Keratinocyte (primary cell): ENCODE measurements around the gene RAP1GAP2. TPM values are rescaled to one million over a fixed set of nuclear protein-coding genes. Genes with fewer than 3 reads are reported as not detected.

Experiments used
- DNase-seq: peaks from one replicate; pipeline ENCODE4 v3.0.0-alpha.2; 2011; ENCODE audit warnings: low read depth, missing footprints, low spot score
- FAIRE-seq: peaks from 2 replicates; lab custom pipeline; 2011; peaks lifted over from hg19 to GRCh38; lab: Jason Lieb, UNC
- H2AFZ ChIP-seq: 2 replicates; pipeline ENCODE4 v1.6.0; 2012; ENCODE audit warnings: low read length, control low read depth, inconsistent platforms; ENCODE audit not compliant: control insufficient read depth
- H3K27ac ChIP-seq: 2 replicates; pipeline ENCODE4 v1.5.1; 2011; ENCODE audit warnings: low read length; ENCODE audit not compliant: control insufficient read depth, insufficient read depth
- H3K27me3 ChIP-seq: 3 replicates; pipeline ENCODE4 v1.6.0; 2011; ENCODE audit warnings: low read length; ENCODE audit not compliant: control insufficient read depth, insufficient read depth; ENCODE audit errors: extremely low read depth
- H3K36me3 ChIP-seq, 2 experiments: 2 replicates in 1 of 2; 3 replicates in 1 of 2; pipeline ENCODE4 v1.5.1; 2011; ENCODE audit warnings: low read length in 2 of 2, mild to moderate bottlenecking in 1 of 2; ENCODE audit not compliant: control insufficient read depth in 2 of 2, insufficient read depth in 2 of 2; ENCODE audit errors: extremely low read depth in 1 of 2
- H3K4me1 ChIP-seq: 3 replicates; pipeline ENCODE4 v1.5.1; 2011; ENCODE audit warnings: low read length; ENCODE audit not compliant: control insufficient read depth, insufficient read depth; ENCODE audit errors: extremely low read depth
- H3K4me2 ChIP-seq: 3 replicates; pipeline ENCODE4 v1.6.0; 2011; ENCODE audit warnings: low read depth, low read length; ENCODE audit not compliant: control insufficient read depth, insufficient read depth; ENCODE audit errors: extremely low read depth
- H3K4me3 ChIP-seq, 3 experiments: fragments of 200-600 bp in 1 of 3; sonication (generic) in 1 of 3; 2 replicates in 2 of 3; 3 replicates in 1 of 3; pipeline ENCODE4 v1.5.1; 2011 to 2016; ENCODE audit warnings: low read length in 3 of 3, mild to moderate bottlenecking in 3 of 3, control low read depth in 2 of 3, inconsistent platforms in 1 of 3, low read depth in 1 of 3, mixed read lengths in 1 of 3, mixed run types in 1 of 3, moderate library complexity in 1 of 3; ENCODE audit not compliant: control insufficient read depth in 2 of 3, insufficient read depth in 2 of 3; ENCODE audit errors: extremely low read depth in 1 of 3
- H3K79me2 ChIP-seq: 2 replicates; pipeline ENCODE4 v1.6.0; 2012; ENCODE audit warnings: low read length; ENCODE audit not compliant: control insufficient read depth, insufficient read depth
- H3K9ac ChIP-seq: 3 replicates; pipeline ENCODE4 v1.6.0; 2011; ENCODE audit warnings: low read length; ENCODE audit not compliant: control insufficient read depth, insufficient read depth; ENCODE audit errors: extremely low read depth
- H3K9me1 ChIP-seq: 3 replicates; pipeline ENCODE4 v1.6.0; 2011; ENCODE audit warnings: low read length; ENCODE audit not compliant: control insufficient read depth, insufficient read depth; ENCODE audit errors: extremely low read depth
- H3K9me3 ChIP-seq: 2 replicates; pipeline ENCODE4 v1.5.1; 2012; ENCODE audit warnings: low read depth, low read length; ENCODE audit not compliant: control insufficient read depth
- H4K20me1 ChIP-seq: 3 replicates; pipeline ENCODE4 v1.6.0; 2011; ENCODE audit warnings: low read length; ENCODE audit not compliant: control insufficient read depth, insufficient read depth; ENCODE audit errors: extremely low read depth
- EZH2 ChIP-seq: IDR thresholded peaks from one replicate; pipeline ENCODE4 v1.6.1; 2012; ENCODE audit warnings: inconsistent platforms, mild to moderate bottlenecking, low read length, moderate library complexity
- dilution Hi-C: fragments of 300-500 bp; cut with MboI; formaldehyde crosslinking; loops from one replicate; pipeline ENCODE4 v1.7.0; 2020; ENCODE audit warnings: low sequenced_read_pairs; ENCODE audit not compliant: extremely low pct_ligation_motif_present
- polyA plus RNA-seq, 5 experiments: library from polyadenylated mRNA; depleted of rRNA in 3 of 5; stranded (reverse) in 3 of 5; stranded (forward) in 1 of 5; unstranded in 1 of 5; fragments of >200 nt; gene quantifications; 1 replicate in 1 of 5; 2 replicates in 3 of 5; 3 replicates in 1 of 5; pipeline versions ENCODE4 v1.2.1 to v1.2.3, GENCODE V29; 2011 to 2012; ENCODE audit warnings: missing spikeins in 2 of 5, low read depth in 1 of 5, low replicate concordance in 1 of 5
- TF ChIP-seq, protein P1 (sequence below), 3 experiments: IDR thresholded peaks in 1 of 3; conservative IDR thresholded peaks in 1 of 3; optimal IDR thresholded peaks in 1 of 3; 2 replicates in 2 of 3; 3 replicates in 1 of 3; pipeline versions ENCODE3 to v1.5.1; 2011; ENCODE audit warnings: low read length in 3 of 3, mild to moderate bottlenecking in 3 of 3, moderate library complexity in 2 of 3, control low read depth in 1 of 3, inconsistent platforms in 1 of 3; ENCODE audit not compliant: insufficient read depth in 2 of 3; ENCODE audit errors: extremely low read depth in 1 of 3

Gene RAP1GAP2
- polyA plus RNA-seq, 1 donor (not counting 4 experiments of a cell fraction or from before 2014, with no cell fraction given), result 13.6 TPM

GRCh38 chr17:2974347-2974746 is 178.1 kb downstream of the RAP1GAP2 start:
- dilution Hi-C loops, result no loop called here
- no peak for FAIRE-seq
- TF ChIP-seq, protein P1, sequence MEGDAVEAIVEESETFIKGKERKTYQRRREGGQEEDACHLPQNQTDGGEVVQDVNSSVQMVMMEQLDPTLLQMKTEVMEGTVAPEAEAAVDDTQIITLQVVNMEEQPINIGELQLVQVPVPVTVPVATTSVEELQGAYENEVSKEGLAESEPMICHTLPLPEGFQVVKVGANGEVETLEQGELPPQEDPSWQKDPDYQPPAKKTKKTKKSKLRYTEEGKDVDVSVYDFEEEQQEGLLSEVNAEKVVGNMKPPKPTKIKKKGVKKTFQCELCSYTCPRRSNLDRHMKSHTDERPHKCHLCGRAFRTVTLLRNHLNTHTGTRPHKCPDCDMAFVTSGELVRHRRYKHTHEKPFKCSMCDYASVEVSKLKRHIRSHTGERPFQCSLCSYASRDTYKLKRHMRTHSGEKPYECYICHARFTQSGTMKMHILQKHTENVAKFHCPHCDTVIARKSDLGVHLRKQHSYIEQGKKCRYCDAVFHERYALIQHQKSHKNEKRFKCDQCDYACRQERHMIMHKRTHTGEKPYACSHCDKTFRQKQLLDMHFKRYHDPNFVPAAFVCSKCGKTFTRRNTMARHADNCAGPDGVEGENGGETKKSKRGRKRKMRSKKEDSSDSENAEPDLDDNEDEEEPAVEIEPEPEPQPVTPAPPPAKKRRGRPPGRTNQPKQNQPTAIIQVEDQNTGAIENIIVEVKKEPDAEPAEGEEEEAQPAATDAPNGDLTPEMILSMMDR (optimal IDR thresholded peaks at IDR 0.05 in 1 of 3, IDR thresholded peaks at IDR 0.05 in 1 of 3, conservative IDR thresholded peaks at IDR 0.05 in 1 of 3; ENCODE audit: extremely low read depth in 1 of 3, insufficient read depth in 2 of 3, low read length in 3 of 3), result no peak
- no peak for TF ChIP-seq EZH2

GRCh38 chr17:2975469-2975958 is 179.3 kb downstream of the RAP1GAP2 start:
- FAIRE-seq, result peak; percentile 83
- no peaks in the 10 kb centered on the region for H4K20me1 ChIP-seq
- H3K4me3 ChIP-seq, result peak overlapping the region; percentile 45 to 91 (median 58)
- dilution Hi-C loops, result no loop called here
- H3K9me3 ChIP-seq, result no peaks in the 10 kb centered on the region
- H3K9me1 ChIP-seq, result no peaks in the 10 kb centered on the region
- no peak for TF ChIP-seq EZH2
- TF ChIP-seq, protein P1 (optimal IDR thresholded peaks at IDR 0.05 in 1 of 3, IDR thresholded peaks at IDR 0.05 in 1 of 3, conservative IDR thresholded peaks at IDR 0.05 in 1 of 3; ENCODE audit: extremely low read depth in 1 of 3, insufficient read depth in 2 of 3, low read length in 3 of 3), result no peak
- no peaks in the 10 kb centered on the region for H3K27me3 ChIP-seq
- peak overlapping the region; percentile 81 for H3K4me2 ChIP-seq
- peak overlapping the region; percentile 69 for H2AFZ ChIP-seq
- peaks cover 0 to 3% of the 10 kb centered on the region in 2 experiments for H3K36me3 ChIP-seq
- H3K79me2 ChIP-seq, result peaks cover 2% of the 10 kb centered on the region
- peaks cover 5% of the 10 kb centered on the region for H3K4me1 ChIP-seq
- peak overlapping the region; percentile 87 for H3K9ac ChIP-seq
- no peak for DNase-seq
- H3K27ac ChIP-seq, result peak overlapping the region; percentile 86

More at GRCh38 chr17:2974347-2974746, 178.1 kb downstream of the RAP1GAP2 start:
- Histone ChIP-seq H3K9me3 (no peaks in the 10 kb centered on the region), H3K9me1 (no peaks in the 10 kb centered on the region), H3K9ac (no peak overlapping the region), H3K4me3 (no peak overlapping the region), H3K4me1 (no peaks in the 10 kb centered on the region), H3K36me3 (no peaks in the 10 kb centered on the region), H4K20me1 (no peaks in the 10 kb centered on the region), H3K27ac (no peak overlapping the region), H3K4me2 (no peak overlapping the region), H2AFZ (no peak overlapping the region), H3K27me3 (no peaks in the 10 kb centered on the region), H3K79me2 (peaks cover 2% of the 10 kb centered on the region)
- DNase-seq, result no peak
